DMS53 (cell line): ENCODE data around the gene TRIM72.
"Not testable (repeated sequence)": the region's sequence is repeated elsewhere in the genome, so short reads cannot be mapped to it uniquely, and the experiment has no call there.

Source experiments
- DNase-seq: peaks from one replicate; lab custom pipeline; 2025; lab: John Stamatoyannopoulos, UW

The TRIM72 gene

GRCh38 chr16:31190818-31191444, 23.0 kb upstream of the TRIM72 start:
- no peak for DNase-seq

- no peak for DNase-seq
Measured at GRCh38 chr16:31191697-31192428, 22.1 kb upstream of the TRIM72 start.

GRCh38 chr16:31192856-31193642, 20.9 kb upstream of the TRIM72 start:
- no peak for DNase-seq

GRCh38 chr16:31193874-31194273, 20.0 kb upstream of the TRIM72 start:
- DNase-seq: no peak

GRCh38 chr16:31194898-31195297, 19.0 kb upstream of the TRIM72 start:
- no peak for DNase-seq

DNA sequence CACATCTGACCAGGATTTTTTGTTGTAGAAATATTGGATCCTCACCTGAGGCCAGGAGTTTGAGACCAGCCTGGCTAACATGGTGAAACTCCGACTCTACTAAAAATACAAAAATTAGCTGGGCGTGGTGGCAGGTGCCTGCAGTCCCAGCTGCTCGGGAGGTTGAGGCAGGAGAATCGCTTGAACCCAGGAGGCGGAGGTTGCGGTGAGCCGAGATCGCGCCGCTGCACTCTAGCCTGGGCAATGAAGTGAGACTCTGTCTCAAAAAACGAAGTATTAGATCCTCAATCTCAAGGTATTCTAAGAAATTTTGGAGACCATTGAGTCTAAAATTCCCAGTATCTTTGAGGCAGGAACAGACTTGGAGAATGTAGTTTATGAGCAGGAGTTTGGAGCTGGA, 18.1 kb upstream of the TRIM72 start:
- not testable (repeated sequence) for DNase-seq

DNA sequence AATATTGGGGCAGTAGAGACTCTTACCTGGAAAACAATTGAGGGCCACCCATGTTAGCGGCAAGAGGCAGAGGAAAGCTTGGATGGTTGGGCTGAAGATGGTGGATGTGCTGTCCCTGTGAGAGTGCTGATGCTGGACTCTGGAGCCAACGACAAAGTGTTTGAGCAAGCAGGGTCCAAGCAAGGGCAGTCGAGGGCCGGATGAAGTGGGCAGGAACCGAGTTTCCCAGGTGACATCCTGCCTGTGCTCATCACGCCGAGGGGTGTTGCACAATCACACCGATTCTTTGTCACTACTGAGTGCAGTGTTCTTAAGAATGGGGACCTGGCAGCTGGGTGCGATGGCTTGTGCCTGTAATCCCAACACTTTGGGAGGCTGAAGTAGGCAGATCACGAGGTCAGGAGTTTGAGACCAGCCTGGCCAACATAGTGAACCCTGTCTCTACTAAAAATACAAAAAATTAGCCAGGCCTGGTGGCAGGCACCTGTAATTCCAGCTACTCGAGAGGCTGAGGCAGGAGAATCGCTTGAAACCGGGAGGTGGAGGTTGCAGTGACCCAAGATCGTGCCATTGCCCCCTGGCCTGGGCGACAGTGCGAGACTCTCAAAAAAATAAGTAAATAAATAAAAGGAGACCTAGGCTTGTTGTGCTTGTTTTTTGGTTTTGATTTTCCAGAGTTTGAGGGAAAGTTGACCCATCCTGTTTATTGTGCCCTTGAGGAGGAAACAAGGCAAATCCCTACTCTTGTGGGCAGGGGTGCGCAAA, 17.4 kb upstream of the TRIM72 start:
- DNase-seq: no peak

DNA sequence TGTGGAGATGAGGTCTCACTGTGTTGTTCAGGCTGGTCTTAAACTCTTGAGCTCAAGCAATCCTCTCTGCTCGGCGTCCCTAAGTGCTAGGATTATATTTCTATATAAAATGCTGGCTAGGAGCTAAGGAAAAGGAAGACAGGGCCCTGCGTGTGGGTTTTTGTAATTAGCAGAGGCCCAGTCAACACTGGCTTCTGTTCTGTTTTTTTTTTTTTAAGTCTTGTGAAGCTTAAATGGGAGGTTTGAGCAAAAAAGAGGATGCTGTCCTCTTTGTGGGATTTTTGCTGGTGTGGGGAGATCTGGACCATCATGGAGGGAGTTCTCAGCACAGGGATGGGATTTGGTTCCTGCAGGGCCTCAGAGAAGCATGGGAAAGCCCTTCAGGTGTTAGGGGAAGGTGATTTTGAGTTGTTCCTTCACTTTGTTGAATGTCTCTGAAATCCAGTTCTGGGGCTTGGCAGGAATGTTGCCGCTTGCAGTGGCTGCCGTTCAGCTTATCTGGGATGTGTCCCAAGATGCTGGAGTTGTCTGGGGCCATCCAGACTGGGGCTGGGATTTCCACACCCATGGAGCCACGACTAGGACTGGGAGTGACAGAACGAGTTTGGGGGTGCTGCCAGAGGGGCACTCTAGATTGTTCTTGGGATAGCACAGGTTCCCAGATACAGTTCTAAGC, 15.6 kb upstream of the TRIM72 start:
- no peak for DNase-seq

- DNase-seq: no peak
Measured at GRCh38 chr16:31199430-31200041, 14.4 kb upstream of the TRIM72 start.

GRCh38 chr16:31200111-31200510, 13.8 kb upstream of the TRIM72 start:
- not testable (repeated sequence) for DNase-seq

GRCh38 chr16:31200821-31201568, 12.9 kb upstream of the TRIM72 start:
- DNase-seq: peak; percentile 14

DNA sequence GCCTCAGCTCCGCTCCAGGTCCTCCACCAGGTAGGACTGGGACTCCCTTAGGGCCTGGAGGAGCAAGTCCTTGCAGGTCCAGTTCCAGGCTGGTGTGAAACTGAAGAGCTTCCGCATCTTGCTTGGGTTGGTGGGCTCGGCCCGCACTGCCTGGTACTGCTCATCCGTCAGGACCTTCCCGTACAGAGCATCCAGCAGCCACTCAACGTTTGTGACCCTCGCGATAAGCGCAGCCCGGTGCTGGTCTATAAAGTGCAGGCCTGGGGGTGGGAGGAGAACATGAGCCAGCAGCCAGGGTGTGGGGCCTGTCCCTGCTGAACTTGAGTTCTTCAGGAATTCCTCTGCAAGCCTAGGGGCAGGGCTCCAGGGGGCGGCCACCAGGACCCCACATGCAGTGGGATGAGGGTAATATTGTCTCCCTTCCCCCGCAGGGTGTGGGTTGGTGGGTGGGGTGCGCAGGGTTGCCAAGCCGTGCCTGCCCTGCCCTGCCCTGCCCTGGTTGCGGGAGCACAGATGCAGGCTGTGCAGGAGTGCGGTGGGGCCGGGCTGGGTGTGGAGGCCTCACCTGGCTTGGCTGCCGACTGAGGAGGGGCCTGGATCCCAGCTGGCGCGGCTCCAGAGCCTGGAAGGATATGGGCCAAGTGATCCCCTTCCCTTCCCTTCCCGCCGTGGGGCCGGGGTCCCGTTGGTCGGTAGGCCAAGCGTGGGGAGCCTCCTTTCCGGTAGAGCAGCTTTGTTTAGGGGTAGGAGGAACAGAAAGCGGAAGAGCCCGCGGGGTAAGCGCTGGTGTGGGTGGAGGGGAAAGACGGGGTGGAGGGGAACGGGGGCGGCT, 12.1 kb upstream of the TRIM72 start:
- DNase-seq: peak; percentile 51

DNA sequence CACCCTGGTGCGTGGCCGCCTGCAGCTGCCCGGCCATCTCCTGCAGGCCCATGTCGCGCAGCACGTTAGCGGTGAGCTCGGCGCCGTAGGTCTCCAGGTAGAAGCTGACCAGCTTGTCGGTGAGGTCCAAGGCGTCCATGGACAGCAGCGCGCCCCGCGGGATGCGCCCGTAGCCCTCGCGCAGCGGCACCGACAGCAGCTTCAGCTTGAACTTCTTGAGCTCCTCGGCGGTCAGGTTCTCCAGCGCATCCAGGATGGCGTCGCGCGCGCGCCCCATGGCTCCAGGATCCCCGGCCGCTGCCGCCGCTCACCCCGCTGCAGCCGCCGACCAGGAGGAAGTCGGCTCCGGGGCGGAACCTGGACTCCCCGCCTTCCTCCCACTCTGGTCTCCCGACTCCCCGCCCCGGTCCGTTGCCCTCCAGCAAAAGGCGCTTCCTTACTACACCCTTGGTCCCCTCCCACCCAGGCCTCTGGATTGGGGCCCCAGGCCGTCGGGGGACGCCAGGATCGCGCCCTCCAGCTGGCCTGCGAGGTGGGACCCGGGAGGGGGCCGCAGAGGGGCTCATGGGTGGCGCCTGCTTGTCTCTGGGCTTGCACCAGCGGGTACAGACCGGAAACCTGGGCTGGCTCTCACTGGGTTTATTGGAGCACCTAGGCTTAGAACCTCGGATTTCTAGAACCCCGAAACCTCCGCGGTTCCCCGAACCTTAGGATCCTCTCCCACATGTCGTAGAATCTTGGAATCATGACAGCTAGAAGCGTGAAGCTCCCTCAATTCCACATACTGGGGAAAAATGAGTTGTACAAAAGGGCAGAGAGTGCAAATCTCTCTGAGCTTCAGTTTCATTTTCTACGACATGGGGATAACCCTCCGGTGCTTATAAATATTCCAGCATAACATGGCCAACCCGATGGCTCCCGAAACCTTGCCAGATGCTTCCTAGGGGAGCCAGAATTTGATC, 11.2 kb upstream of the TRIM72 start, which contains the start of gene PYCARD:
Gene PYCARD (minus strand): TSS at position 347 of the 962 bp plus-strand sequence. CDS start 70 bp downstream, at position 277.
- DNase-seq: peak; percentile 58

DNA sequence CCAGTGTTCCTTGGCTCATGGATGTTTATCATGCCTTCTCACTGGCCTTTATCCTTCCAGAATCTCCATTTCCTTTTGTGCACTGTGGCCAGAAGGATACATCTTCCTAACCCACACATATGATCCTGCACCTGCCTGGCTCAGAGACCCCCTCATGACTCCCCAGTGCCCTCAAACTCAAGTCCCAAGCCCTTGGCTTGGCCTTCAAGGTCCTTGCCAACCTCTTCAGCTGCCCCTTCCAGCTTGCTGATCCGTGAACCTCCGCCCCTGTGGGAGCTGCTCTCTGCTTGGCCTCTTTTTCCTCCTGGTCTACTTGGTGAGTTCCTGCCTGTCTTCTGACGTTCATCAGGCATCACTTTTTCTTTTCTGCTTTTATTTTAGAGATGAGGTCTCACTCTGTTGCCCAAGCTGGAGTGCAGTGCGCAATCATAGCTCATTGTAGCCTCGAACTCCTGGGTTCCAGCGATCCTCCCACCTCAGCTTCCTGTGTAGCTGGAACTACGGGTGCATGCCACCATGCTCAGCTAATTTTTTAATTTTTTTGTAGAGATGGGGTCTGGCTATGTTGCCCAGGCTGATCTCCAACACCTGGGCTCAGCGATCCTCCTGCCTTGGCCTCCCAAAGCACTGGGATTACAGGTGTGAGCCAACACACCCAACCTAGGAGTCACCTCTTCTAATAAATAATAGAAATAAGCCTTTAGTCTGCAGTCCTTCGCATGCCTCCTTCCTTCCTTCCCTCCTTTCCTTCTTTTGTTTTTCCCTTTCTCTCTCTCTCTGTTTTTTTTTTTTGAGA, 8.8 kb upstream of the TRIM72 start:
- DNase-seq: no peak

DNA sequence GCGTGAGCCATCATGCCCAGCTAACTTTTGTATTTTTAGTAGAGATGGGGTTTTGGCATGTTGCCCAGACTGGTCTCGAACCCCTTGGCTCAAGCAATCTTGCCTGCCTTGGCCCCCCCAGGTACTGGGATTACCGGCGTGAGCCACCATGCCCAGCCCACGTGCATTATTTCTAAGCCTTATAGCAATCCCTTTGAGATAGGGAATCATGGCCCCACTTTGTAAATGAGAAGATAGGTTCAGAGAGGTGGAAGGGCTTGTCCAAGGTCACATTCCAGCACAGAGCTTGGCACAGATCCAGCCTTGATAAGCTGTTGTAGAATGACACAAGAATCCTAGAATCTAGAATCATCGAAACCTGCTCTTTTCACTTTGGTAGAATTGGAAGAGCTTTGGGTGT, 7.1 kb upstream of the TRIM72 start:
- no peak for DNase-seq

GRCh38 chr16:31213342-31213741, 577 bp upstream of the TRIM72 start:
- DNase-seq: no peak

- DNase-seq: peak; percentile 65
Measured at GRCh38 chr16:31214708-31215286, 878 bp downstream of the TRIM72 start.
